Measurements from ENCODE around the gene RFX3. TPM values are rescaled to one million over a fixed set of nuclear protein-coding genes. Genes with fewer than 3 reads are reported as not detected.

Gene RFX3
- total and polyA plus RNA-seq, 8 donors: 10.5 to 26.2 (median 17.4) TPM

GRCh38 chr9:3410461-3410860 is 115.3 kb downstream of the RFX3 start:
- H3K27ac ChIP-seq: no peak overlapping the region
- no peak for TF ChIP-seq CTCF (IDR thresholded peaks at IDR 0.05)
- intact Hi-C loops (cut with DNase I): no loop called here
- DNase-seq (no peak), ATAC-seq (no peak)
- no peaks in the 10 kb centered on the region for H3K9me3 ChIP-seq
- H3K27me3 ChIP-seq: no peaks in the 10 kb centered on the region
- H3K4me1 ChIP-seq: no peaks in the 10 kb centered on the region
- H3K36me3 ChIP-seq: no peaks in the 10 kb centered on the region
- H3K4me3 ChIP-seq: no peak overlapping the region

GRCh38 chr9:3409453-3409852 is 116.3 kb downstream of the RFX3 start:
- ATAC-seq: no peak
- H3K27ac ChIP-seq: no peak overlapping the region

GRCh38 chr9:3403315-3403714 is 122.5 kb downstream of the RFX3 start:
- no peak for TF ChIP-seq CTCF (IDR thresholded peaks at IDR 0.05)
- DNase-seq (no peak), ATAC-seq (no peak)
- intact Hi-C loops (cut with DNase I): no loop called here
- Histone ChIP-seq H3K36me3 (no peaks in the 10 kb centered on the region), H3K9me3 (no peaks in the 10 kb centered on the region), H3K4me1 (no peaks in the 10 kb centered on the region), H3K27ac (no peak overlapping the region), H3K4me3 (no peak overlapping the region), H3K27me3 (no peaks in the 10 kb centered on the region)

More at GRCh38 chr9:3409453-3409852, 116.3 kb downstream of the RFX3 start:
- intact Hi-C loops (cut with DNase I): no loop called here
- Histone ChIP-seq H3K4me3 (no peak overlapping the region), H3K4me1 (no peaks in the 10 kb centered on the region), H3K36me3 (no peaks in the 10 kb centered on the region), H3K9me3 (no peaks in the 10 kb centered on the region), H3K27me3 (no peaks in the 10 kb centered on the region)
- DNase-seq: no peak
- TF ChIP-seq CTCF (IDR thresholded peaks at IDR 0.05): no peak

- H3K27ac ChIP-seq: no peak overlapping the region
- DNase-seq (no peak), ATAC-seq (no peak)
- TF ChIP-seq CTCF (IDR thresholded peaks at IDR 0.05): no peak
- H3K36me3 ChIP-seq: no peaks in the 10 kb centered on the region
- H3K9me3 ChIP-seq: no peaks in the 10 kb centered on the region
- H3K4me1 ChIP-seq: peaks cover 0 to 8% of the 10 kb centered on the region in 2 donors
- no peak overlapping the region for H3K4me3 ChIP-seq
- no peaks in the 10 kb centered on the region for H3K27me3 ChIP-seq
- intact Hi-C loops (cut with DNase I): no loop called here
Measured at GRCh38 chr9:3401221-3401954, 124.4 kb downstream of the RFX3 start.

- no peak overlapping the region for H3K4me3 ChIP-seq
- ATAC-seq (peak; percentile 47), DNase-seq (no peak)
- H3K27me3 ChIP-seq: no peaks in the 10 kb centered on the region
- H3K9me3 ChIP-seq: no peaks in the 10 kb centered on the region
- peak overlapping the region in 1 of 2 donors; percentile 84 for H3K27ac ChIP-seq
- H3K4me1 ChIP-seq: peaks cover 0 to 8% of the 10 kb centered on the region in 2 donors
- intact Hi-C loops (cut with DNase I): no loop called here
- TF ChIP-seq CTCF (IDR thresholded peaks at IDR 0.05): no peak
- H3K36me3 ChIP-seq: peaks cover 0 to 8% of the 10 kb centered on the region in 2 donors
Measured at GRCh38 chr9:3398232-3398648, 127.6 kb downstream of the RFX3 start.

All from left lung (tissue), 10 donors.